HuH-7 (cell line): ENCODE results near the gene SGMS1.

ENCODE experiments used
- DNase-seq: peaks from one replicate; pipeline ENCODE4 v3.0.0; 2011; ENCODE audit warnings: low spot score

Gene SGMS1

GRCh38 chr10:50260791-50261281 is 362.9 kb downstream of the SGMS1 start:
- DNase-seq: no peak
